Fibroblast of pulmonary artery (primary cell): ENCODE measurements around the gene APBB1.
"Not testable (repeated sequence)": the region's sequence is repeated elsewhere in the genome, so short reads cannot be mapped to it uniquely, and the experiment has no call there.

Source experiments
- DNase-seq: peaks from one replicate; pipeline ENCODE4 v3.0.0-alpha.2; 2010; ENCODE audit warnings: low read depth
- H3K4me3 ChIP-seq: replicated peaks from 2 replicates; pipeline ENCODE4 v1.5.1; 2011; ENCODE audit warnings: low read depth, mild to moderate bottlenecking, control low read depth, low read length, moderate library complexity
- TF ChIP-seq, protein P1 (sequence below): IDR thresholded peaks from 2 replicates; pipeline ENCODE4 v1.5.1; 2011; ENCODE audit warnings: mild to moderate bottlenecking, control low read depth, low read length, inconsistent platforms; ENCODE audit errors: missing control alignments

Gene APBB1

DNA sequence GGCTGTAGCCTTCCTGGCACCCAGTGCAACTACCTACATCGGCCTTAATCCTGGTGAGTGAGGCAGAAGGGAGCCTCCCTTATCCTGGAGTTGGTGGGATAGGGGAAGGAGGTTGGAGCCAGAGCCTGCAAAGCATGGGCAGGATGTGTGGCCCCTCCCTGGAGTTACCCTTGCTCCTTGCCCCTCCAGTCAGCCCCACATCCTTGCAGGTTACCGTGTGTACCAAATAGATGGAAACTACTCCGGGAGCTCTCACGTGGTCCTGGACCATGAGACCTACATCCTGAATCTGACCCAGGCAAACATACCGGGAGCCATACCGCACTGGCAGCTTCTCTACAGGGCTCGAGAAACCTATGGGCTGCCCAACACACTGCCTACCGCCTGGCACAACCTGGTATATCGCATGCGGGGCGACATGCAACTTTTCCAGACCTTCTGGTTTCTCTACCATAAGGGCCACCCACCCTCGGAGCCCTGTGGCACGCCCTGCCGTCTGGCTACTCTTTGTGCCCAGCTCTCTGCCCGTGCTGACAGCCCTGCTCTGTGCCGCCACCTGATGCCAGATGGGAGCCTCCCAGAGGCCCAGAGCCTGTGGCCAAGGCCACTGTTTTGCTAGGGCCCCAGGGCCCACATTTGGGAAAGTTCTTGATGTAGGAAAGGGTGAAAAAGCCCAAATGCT is 24.8 kb downstream of the APBB1 start:
- TF ChIP-seq, protein P1, sequence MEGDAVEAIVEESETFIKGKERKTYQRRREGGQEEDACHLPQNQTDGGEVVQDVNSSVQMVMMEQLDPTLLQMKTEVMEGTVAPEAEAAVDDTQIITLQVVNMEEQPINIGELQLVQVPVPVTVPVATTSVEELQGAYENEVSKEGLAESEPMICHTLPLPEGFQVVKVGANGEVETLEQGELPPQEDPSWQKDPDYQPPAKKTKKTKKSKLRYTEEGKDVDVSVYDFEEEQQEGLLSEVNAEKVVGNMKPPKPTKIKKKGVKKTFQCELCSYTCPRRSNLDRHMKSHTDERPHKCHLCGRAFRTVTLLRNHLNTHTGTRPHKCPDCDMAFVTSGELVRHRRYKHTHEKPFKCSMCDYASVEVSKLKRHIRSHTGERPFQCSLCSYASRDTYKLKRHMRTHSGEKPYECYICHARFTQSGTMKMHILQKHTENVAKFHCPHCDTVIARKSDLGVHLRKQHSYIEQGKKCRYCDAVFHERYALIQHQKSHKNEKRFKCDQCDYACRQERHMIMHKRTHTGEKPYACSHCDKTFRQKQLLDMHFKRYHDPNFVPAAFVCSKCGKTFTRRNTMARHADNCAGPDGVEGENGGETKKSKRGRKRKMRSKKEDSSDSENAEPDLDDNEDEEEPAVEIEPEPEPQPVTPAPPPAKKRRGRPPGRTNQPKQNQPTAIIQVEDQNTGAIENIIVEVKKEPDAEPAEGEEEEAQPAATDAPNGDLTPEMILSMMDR: no peak
- no peak for DNase-seq
- H3K4me3 ChIP-seq: no peak overlapping the region

DNA sequence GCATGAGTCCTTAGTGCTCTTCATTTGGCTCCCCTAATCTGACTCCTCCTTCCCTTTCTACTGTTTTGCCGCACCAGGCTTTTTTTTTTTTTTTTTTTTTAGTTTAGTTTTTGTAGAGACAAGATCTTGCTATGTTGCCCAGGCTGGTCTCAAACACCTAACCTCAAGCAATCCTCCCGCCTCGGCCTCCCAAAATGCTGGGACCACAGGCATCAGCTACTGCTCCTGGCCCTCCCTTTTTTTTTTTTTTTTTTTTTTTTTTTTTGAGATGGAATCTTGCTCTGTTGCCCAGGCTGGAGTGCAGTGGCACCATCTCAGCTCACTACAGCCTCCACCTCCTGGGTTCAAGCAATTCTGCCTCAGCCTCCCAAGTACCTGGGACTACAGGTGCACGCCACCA is 26.6 kb downstream of the APBB1 start:
- H3K4me3 ChIP-seq, DNase-seq: not testable (repeated sequence)

DNA sequence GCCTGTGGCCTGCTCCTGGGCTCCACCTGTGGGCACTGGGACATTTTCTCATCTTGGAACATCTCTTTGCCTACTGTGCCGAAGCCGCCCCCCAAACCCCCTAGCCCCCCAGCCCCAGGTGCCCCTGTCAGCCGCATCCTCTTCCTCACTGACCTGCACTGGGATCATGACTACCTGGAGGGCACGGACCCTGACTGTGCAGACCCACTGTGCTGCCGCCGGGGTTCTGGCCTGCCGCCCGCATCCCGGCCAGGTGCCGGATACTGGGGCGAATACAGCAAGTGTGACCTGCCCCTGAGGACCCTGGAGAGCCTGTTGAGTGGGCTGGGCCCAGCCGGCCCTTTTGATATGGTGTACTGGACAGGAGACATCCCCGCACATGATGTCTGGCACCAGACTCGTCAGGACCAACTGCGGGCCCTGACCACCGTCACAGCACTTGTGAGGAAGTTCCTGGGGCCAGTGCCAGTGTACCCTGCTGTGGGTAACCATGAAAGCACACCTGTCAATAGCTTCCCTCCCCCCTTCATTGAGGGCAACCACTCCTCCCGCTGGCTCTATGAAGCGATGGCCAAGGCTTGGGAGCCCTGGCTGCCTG is 27.3 kb downstream of the APBB1 start:
- TF ChIP-seq, protein P1: no peak
- H3K4me3 ChIP-seq: peak overlapping the region; percentile 76
- no peak for DNase-seq

DNA sequence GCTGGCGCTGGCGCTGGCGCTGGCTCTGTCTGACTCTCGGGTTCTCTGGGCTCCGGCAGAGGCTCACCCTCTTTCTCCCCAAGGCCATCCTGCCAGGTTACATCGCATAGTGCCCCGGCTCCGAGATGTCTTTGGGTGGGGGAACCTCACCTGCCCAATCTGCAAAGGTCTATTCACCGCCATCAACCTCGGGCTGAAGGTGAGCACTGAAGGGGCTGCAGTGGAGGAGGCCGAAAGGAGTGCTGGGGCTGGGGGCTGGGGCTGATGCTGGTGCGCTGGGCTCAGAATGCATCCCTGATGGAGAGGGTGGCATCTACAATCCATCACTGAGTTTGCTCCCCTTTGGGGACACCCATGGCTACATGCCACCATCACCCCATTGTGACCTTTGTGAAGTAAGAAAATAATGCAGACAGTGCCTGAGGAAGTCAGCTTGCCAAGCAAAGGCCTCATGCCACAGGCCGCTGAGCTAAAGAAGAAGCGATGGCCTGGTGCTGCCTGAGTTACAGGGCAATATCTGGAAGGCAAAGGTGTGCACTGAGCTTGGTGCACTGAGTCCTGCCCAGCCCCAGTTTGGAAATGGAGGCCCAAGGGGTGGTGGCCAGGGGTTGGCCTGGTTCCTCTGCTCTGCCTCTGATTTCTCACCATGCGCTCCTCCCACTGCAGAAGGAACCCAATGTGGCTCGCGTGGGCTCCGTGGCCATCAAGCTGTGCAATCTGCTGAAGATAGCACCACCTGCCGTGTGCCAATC is 28.0 kb downstream of the APBB1 start:
- no peak for DNase-seq
- TF ChIP-seq, protein P1: no peak
- peak overlapping the region; percentile 76 for H3K4me3 ChIP-seq

DNA sequence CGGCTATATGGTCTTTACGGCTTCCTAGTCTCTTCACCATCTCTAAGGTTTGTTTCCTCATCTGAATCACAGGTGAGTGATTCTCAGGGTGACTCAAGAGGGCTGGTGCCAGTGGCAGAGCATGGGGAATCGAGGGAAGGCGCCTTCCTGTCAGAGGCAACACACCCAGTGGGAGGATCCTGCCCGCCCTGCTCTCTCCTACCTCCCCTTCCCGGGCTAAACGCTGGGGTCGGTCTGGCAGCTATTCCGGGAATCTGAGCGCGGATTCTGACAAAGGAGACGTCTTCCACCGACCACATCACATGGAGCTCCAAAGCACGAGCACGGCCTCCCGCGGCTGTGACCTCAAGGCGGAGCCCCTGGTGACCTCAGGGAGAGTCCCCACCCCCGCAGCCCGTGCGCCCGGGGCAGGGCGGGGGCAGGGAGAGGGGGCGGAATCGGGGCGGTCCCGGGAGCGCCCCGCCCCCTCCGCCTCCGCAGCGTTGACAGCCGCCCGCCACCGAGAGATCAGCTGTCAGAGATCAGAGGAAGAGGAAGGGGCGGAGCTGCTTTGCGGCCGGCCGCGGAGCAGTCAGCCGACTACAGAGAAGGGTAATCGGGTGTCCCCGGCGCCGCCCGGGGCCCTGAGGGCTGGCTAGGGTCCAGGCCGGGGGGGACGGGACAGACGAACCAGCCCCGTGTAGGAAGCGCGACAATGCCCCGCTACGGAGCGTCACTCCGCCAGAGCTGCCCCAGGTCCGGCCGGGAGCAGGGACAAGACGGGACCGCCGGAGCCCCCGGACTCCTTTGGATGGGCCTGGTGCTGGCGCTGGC is 28.8 kb downstream of the APBB1 start, which contains the start of gene SMPD1:
Gene SMPD1 (plus strand): TSS at position 570 of the 813 bp plus-strand sequence. CDS start 125 bp downstream, at position 695.
- DNase-seq: peak; percentile 83
- TF ChIP-seq, protein P1: no peak
- peak within 1 kb of the TSS; percentile 76 for H3K4me3 ChIP-seq

DNA sequence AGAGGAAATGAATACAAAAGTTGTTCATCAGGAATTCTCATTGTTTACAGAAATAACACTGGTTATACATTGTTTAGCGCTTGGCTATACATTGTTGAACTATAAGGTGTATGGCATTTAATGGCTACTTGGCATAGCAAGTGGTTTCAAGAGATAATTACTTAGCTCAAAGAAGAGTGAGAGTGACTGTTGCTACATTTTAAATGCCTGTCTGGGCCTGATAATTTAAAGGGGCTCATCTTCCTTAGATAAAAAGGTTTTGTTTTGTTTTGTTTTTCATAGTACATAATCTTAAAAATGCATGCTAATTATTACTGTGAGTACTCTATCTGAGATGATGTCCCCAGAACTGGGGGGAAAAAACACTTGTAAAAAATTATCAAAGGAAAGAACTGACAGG is 30.1 kb downstream of the APBB1 start:
- no peak overlapping the region for H3K4me3 ChIP-seq
- TF ChIP-seq, protein P1: no peak

More for the DNA sequence above, 30.1 kb downstream of the APBB1 start:
- no peak for DNase-seq
